H1 (cell line): Measurements from ENCODE around the gene RMND1.

Source experiments
- CTCF ChIP-seq, 3 experiments: IDR thresholded peaks; 1 replicate in 2 of 3; 2 replicates in 1 of 3; pipeline versions ENCODE4 v1.5.1 to v1.6.1; 2011; ENCODE audit warnings: low read length in 3 of 3, mild to moderate bottlenecking in 3 of 3, inconsistent platforms in 2 of 3, low read depth in 1 of 3, moderate library complexity in 1 of 3; ENCODE audit not compliant: insufficient read depth in 1 of 3; ENCODE audit errors: control extremely low read depth in 1 of 3
- USF2 ChIP-seq: IDR thresholded peaks from 2 replicates; pipeline ENCODE4 v1.6.1; 2011; ENCODE audit warnings: low read length, improper control_type of control experiment

GRCh38 chr6:151374036-151374683 lies 77.8 kb downstream of the RMND1 start:
- TF ChIP-seq USF2, result no peak
- no peak for TF ChIP-seq CTCF (IDR thresholded peaks at IDR 0.05; ENCODE audit: control extremely low read depth in 1 of 3, insufficient read depth in 1 of 3, low read depth in 1 of 3, low read length in 3 of 3)
